HG03442 (cell line): ENCODE results near the gene ARHGAP26.

Experiments used
- ATAC-seq: cut with Tn5 transposase; IDR thresholded peaks from one replicate; pipeline ENCODE4 v1.9.1; 2021; ENCODE audit warnings: mild to moderate bottlenecking, moderate library complexity; ENCODE audit not compliant: unreplicated experiment

ARHGAP26 gene

GRCh38 chr5:142748568-142749249 is 21.5 kb upstream of the ARHGAP26 start:
- no peak for ATAC-seq

DNA sequence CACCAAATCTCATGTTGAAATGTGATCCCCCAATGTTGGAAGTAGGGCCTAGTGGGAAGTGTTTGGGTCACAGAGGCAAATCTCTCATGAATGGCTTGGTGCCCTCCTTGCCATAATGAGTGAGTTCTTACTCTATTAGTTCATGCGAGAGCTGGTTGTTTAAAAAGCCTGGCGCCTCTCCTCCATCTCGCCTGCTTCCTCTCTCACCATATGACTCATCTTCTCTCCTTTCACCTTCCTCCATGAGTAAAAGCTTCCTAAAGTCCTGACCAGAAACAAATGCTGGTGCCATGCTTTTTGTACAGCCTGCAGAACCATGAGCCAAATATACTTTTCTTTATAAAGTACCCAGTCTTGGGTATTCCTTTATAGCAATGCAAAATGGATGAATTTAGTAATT is 20.9 kb upstream of the ARHGAP26 start:
- no peak for ATAC-seq

DNA sequence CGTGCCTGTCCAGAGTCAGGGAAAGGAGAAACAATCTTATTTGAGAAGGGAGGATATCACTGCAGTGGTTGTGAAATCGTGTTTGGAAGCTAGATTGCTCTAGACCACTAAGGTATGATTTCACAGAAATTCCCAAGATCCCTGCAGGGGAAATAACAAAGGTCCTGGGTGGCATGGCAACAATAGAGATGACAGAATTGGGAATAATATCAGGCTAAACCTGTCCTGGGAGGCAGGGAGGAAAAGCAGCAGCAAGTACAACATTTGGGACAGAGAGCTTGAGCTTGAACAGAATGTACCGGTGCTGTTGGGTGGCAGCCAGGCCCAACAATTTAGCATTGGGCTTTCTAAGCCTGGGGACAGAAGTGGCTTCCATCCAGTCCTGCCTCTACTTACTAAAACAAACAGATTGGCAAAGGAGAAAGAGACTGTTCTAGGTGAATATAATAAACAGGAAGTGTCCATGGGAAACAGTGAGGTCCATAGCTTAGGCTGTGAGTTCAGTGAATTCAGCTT is 17.0 kb upstream of the ARHGAP26 start:
- ATAC-seq: no peak

DNA sequence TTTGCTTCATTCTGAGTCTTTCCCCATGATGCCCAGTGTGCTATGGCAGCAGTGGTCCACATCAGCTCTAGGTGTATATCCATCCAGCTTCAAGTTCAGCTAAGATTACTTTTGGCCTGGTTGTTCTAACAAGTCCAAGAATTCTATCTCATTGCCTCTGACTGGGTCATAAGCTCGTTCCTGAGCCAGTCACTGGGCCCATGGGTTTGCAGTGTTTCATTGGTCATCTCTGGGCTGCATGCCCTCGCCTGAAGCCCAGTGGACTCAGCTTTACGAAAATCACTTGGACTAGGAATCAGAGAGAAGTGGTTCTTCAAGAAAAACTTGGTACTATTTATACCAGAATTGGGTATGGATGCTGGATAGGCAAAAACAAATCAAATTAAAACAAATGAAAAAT is 16.1 kb upstream of the ARHGAP26 start:
- no peak for ATAC-seq

GRCh38 chr5:142756576-142756975 is 13.6 kb upstream of the ARHGAP26 start:
- ATAC-seq: no peak

DNA sequence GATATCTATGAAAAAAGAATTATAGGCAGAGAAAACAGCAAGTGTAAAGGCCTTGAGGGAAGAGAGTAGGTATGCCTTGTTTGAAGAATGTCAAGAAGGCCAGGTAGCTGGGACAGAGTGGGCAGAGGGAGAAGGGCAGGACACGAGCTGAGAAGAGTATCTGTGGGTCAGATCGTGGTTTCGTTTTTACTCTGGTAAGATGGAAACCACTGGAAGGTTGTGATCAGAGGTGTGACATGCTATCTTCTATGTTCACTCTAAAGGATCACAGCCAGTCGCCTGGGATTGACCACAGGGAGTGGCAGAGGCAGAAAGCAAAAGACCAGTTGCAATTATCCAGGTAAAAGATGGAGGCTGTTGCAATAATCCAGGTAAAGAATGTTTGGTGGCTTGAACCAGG is 12.6 kb upstream of the ARHGAP26 start:
- no peak for ATAC-seq

DNA sequence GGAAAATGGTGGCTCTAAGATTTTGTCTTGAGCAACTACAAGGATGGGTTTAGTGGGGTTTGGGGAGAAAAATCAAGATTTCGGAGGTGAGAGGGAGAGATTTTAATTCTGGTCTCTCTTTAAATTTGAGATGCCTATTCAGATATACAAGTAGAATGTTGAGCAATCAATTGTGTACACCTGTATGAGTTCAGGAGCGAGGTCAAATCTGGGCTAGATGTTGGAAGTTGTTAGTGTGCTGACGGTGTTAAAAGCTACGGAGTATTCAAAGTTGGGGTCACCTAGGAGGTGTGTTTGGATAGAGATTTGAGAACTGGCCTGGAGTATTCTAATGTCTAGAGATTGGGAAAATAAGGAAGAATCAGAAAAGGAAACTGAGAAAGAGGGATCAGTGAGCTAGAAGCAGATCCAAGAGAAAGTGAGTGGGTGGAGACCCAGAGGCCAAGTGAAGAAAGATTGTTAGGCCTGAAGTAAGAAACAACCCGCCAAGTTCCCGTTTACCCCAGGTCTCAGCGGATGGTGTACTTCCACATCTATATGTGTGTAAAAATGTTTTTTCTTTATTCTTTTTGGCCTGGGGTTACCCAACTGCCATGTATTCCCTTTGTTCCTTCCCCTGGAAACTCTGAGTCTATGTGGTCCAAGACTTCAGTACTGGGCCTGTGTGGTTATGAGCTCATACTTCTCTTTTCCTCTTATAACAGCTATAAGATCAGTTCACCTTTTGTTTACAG is 11.9 kb upstream of the ARHGAP26 start:
- ATAC-seq: no peak

GRCh38 chr5:142758796-142759145 is 11.4 kb upstream of the ARHGAP26 start:
- ATAC-seq: no peak

GRCh38 chr5:142763701-142764100 is 6.5 kb upstream of the ARHGAP26 start:
- ATAC-seq: no peak

DNA sequence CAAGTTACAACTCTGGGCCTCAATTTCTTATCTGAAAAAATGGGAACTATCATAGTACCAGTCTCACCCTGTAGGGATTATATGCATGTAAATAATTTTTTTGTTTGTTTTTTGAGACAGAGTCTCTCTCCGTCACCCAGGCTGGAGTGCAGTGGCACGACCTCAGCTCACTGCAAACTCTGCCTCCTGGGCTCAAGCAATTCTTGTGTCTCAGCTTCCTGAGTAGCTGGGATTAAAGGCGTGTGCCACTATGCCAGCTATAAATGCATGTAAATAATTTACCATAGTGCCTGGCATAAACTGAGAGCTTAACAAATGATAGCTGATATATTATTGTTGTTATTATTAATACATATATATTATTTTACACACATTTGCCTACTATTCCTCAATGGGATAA is 3.0 kb upstream of the ARHGAP26 start:
- ATAC-seq: no peak

GRCh38 chr5:142767911-142768310 is 2.3 kb upstream of the ARHGAP26 start:
- no peak for ATAC-seq

DNA sequence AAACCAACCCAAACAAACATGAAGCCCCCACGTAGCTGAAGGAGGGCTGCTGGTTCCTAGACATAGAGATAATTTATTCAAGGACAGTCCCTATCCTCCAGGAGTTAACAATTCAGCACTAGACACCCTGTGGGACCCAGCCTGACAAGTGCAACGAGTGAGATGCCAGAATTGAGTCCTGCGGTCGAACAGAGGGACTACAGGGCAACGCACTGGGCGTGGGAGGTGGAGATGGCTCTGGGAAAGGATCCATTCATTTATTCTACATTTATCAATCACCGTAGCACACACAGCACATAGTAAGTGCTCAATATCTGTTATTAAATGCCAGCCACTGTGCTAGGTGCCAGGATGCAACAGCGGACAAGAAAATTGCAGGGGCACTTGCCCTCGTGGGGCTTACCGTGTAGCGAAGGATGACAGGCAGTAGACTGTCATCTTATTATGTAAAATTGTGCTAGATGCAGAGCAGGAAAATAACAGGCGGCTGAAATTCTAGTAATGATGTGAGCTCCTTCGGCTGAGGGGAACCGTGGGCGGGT is 855 bp upstream of the ARHGAP26 start:
- no peak for ATAC-seq

- peak; percentile 15 for ATAC-seq
Measured at GRCh38 chr5:142770650-142771609, 753 bp downstream of the ARHGAP26 start.

DNA sequence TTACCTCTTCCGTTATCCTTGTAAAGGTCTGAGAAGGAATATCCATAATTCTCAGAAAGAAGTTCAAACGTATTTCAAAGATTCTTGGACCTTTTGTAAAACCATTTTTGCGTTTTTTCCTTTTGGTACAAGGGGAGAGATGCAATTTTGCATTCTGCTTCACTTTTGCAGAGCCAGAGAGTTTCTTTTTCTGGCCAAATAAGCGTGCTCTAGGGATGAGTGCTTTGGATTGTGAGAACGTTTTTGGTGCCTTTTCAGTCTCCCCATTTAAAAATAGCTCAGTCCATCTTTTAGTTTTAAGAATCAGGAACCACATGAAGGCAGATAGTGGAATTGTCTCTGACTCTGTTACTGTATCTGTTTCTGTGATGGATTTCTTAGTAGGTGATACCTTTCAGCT is 1.5 kb downstream of the ARHGAP26 start:
- no peak for ATAC-seq

- no peak for ATAC-seq
Measured at GRCh38 chr5:142772446-142773293, 2.5 kb downstream of the ARHGAP26 start.

DNA sequence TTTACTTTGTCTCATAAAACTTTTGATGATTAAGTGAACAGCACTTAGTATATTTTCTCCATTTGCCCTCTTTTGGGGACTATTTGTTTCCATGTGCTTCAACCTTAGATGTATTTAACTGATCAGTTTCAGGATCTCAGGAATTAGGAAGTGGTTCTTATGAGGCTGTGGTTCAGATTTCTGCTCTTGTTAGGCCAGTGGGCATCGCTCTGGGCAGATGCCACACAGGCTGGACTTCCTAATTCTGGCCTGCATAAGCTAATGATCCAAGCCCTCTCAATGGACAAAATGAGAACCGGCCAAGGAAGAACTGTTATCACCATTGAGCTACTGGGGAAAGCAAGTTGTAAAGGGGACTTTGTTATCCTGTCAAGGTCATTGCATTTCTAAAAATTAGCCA is 6.9 kb downstream of the ARHGAP26 start:
- ATAC-seq: no peak

- ATAC-seq: no peak
Measured at GRCh38 chr5:142777850-142778249, 7.7 kb downstream of the ARHGAP26 start.

- no peak for ATAC-seq
Measured at GRCh38 chr5:142779163-142779840, 9.1 kb downstream of the ARHGAP26 start.

GRCh38 chr5:142780871-142781270 is 10.7 kb downstream of the ARHGAP26 start:
- ATAC-seq: no peak
